Measurements from ENCODE around the gene CDRT4. TPM values are rescaled to one million over a fixed set of nuclear protein-coding genes. Genes with fewer than 3 reads are reported as not detected.

The CDRT4 gene
- total RNA-seq, 1 experiment from 2014 or later = 13.6 TPM

GRCh38 chr17:15398291-15398690 lies 69.1 kb downstream of the CDRT4 start:
- no peak for DNase-seq
- Histone ChIP-seq H3K27ac (ENCODE audit: low read length) (no peak overlapping the region), H3K4me1 (ENCODE audit: low read length) (no peaks in the 10 kb centered on the region), H4K20me1 (ENCODE audit: insufficient read depth, low read depth, low read length) (no peaks in the 10 kb centered on the region), H3K4me2 (ENCODE audit: low read depth, low read length, poor library complexity, severe bottlenecking) (no peak overlapping the region), H3K9ac (ENCODE audit: low read length) (no peak overlapping the region), H3K9me3 (ENCODE audit: low read length) (no peaks in the 10 kb centered on the region), H3K79me2 (ENCODE audit: low read length) (no peaks in the 10 kb centered on the region), H3K27me3 (ENCODE audit: low read length) (no peaks in the 10 kb centered on the region), H3K4me3 (ENCODE audit: low read length) (no peak overlapping the region), H3K9me2 (replicated peaks; ENCODE audit: insufficient read depth, low read length) (no peaks in the 10 kb centered on the region), H2AFZ (ENCODE audit: low read length) (no peak overlapping the region), H3K36me3 (ENCODE audit: insufficient read depth, low read length) (no peaks in the 10 kb centered on the region)

- no peaks in the 10 kb centered on the region for H3K9me3 ChIP-seq (ENCODE audit: low read length)
- DNase-seq = no peak
- no peaks in the 10 kb centered on the region for H3K27me3 ChIP-seq (ENCODE audit: low read length)
- no peak overlapping the region for H3K27ac ChIP-seq (ENCODE audit: low read length)
- H3K36me3 ChIP-seq (ENCODE audit: insufficient read depth, low read length) = no peaks in the 10 kb centered on the region
- H3K9ac ChIP-seq (ENCODE audit: low read length) = no peak overlapping the region
- H2AFZ ChIP-seq (ENCODE audit: low read length) = no peak overlapping the region
- no peaks in the 10 kb centered on the region for H4K20me1 ChIP-seq (ENCODE audit: insufficient read depth, low read depth, low read length)
- H3K4me2 ChIP-seq (ENCODE audit: low read depth, low read length, poor library complexity, severe bottlenecking) = no peak overlapping the region
- no peaks in the 10 kb centered on the region for H3K9me2 ChIP-seq (replicated peaks; ENCODE audit: insufficient read depth, low read length)
- no peak overlapping the region for H3K4me3 ChIP-seq (ENCODE audit: low read length)
- no peaks in the 10 kb centered on the region for H3K4me1 ChIP-seq (ENCODE audit: low read length)
- H3K79me2 ChIP-seq (ENCODE audit: low read length) = no peaks in the 10 kb centered on the region
Observed at GRCh38 chr17:15397620-15398019, 69.8 kb downstream of the CDRT4 start.

DNA sequence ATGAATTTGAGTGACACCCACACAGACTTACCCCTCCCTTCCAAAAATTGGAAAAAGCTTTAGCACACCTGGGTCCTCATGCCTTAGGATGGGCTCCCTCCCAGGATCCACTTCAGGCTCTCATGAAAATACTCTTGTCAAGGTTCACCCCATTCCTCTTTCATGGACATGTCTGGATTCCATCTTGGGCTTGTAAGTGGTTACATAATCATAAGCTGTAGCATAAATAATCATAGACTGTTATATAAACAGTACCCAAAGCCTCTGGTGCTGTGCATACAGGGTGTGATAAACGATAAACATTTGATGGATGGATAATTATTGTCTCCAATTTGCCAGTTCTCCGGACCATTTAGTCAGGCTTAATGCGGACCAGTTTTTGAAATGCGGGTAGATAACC lies 72.3 kb downstream of the CDRT4 start:
- Histone ChIP-seq H3K9ac (ENCODE audit: low read length) (no peak overlapping the region), H3K4me1 (ENCODE audit: low read length) (no peaks in the 10 kb centered on the region), H3K27ac (ENCODE audit: low read length) (no peak overlapping the region), H4K20me1 (ENCODE audit: insufficient read depth, low read depth, low read length) (no peaks in the 10 kb centered on the region), H3K27me3 (ENCODE audit: low read length) (no peaks in the 10 kb centered on the region; the same call in 1 of the 2 replicates), H3K79me2 (ENCODE audit: low read length) (no peaks in the 10 kb centered on the region), H3K4me3 (ENCODE audit: low read length) (no peak overlapping the region), H2AFZ (ENCODE audit: low read length) (no peak overlapping the region), H3K9me3 (ENCODE audit: low read length) (no peaks in the 10 kb centered on the region), H3K9me2 (replicated peaks; ENCODE audit: insufficient read depth, low read length) (no peaks in the 10 kb centered on the region), H3K4me2 (ENCODE audit: low read depth, low read length, poor library complexity, severe bottlenecking) (no peak overlapping the region), H3K36me3 (ENCODE audit: insufficient read depth, low read length) (no peaks in the 10 kb centered on the region)
- no peak for DNase-seq

DNA sequence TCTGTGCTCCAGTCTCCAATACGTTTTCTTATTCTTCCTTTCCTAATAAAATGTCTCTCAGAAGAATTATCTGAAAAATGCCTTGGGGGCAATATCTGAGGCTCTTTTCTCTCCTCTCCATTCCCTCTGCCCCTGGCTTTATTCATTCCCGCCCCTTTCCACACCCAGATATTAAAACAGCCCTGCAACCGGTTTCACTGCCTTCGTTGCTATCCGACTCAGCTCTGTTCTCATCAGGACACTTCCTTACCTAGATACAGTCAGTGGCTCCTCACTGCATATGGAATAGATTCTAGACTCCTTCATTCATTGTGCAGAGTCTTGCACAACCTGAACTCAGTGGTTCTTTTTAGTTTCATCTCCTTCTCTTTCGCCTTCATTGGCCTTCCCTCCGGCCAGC lies 74.0 kb downstream of the CDRT4 start:
- no peak for DNase-seq
- no peaks in the 10 kb centered on the region for H4K20me1 ChIP-seq (ENCODE audit: insufficient read depth, low read depth, low read length)

DNA sequence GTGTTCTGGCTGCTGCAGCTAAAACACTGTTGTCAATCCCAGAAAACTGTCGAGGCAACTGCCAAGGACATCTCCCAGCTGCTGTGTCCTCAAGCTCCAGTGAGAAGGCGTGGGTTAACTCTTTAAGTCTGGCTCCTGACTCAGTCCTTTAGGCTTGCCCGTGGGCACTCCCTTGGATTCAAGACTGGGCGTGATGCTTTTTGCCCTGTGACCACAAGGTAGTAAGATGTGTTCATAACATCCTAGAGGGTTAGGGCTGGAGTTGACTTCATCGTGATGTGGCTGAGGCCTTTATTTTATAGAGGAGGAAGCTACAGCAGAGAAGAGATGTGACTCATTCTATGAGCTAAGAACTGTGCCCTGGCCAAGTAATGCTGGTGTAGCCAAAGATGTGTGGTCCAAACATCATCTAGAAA lies 75.1 kb downstream of the CDRT4 start:
- Histone ChIP-seq H3K4me1 (ENCODE audit: low read length) (no peaks in the 10 kb centered on the region), H3K27me3 (ENCODE audit: low read length) (no peaks in the 10 kb centered on the region; the same call in 1 of the 2 replicates), H3K9me2 (replicated peaks; ENCODE audit: insufficient read depth, low read length) (no peaks in the 10 kb centered on the region), H3K4me3 (ENCODE audit: low read length) (no peak overlapping the region), H3K4me2 (ENCODE audit: low read depth, low read length, poor library complexity, severe bottlenecking) (no peak overlapping the region), H4K20me1 (ENCODE audit: insufficient read depth, low read depth, low read length) (no peaks in the 10 kb centered on the region), H3K27ac (ENCODE audit: low read length) (no peak overlapping the region), H3K9me3 (ENCODE audit: low read length) (no peaks in the 10 kb centered on the region), H3K9ac (ENCODE audit: low read length) (no peak overlapping the region), H2AFZ (ENCODE audit: low read length) (no peak overlapping the region), H3K36me3 (ENCODE audit: insufficient read depth, low read length) (no peaks in the 10 kb centered on the region), H3K79me2 (ENCODE audit: low read length) (no peaks in the 10 kb centered on the region)
- DNase-seq = no peak

More for the DNA sequence above, 74.0 kb downstream of the CDRT4 start:
- H3K4me1 ChIP-seq (ENCODE audit: low read length) = no peaks in the 10 kb centered on the region
- no peak overlapping the region for H3K4me3 ChIP-seq (ENCODE audit: low read length)
- no peak overlapping the region for H3K27ac ChIP-seq (ENCODE audit: low read length)
- H3K27me3 ChIP-seq (ENCODE audit: low read length) = no peaks in the 10 kb centered on the region; the same call in 1 of the 2 replicates
- H2AFZ ChIP-seq (ENCODE audit: low read length) = no peak overlapping the region
- H3K79me2 ChIP-seq (ENCODE audit: low read length) = no peaks in the 10 kb centered on the region
- no peaks in the 10 kb centered on the region for H3K9me3 ChIP-seq (ENCODE audit: low read length)
- H3K4me2 ChIP-seq (ENCODE audit: low read depth, low read length, poor library complexity, severe bottlenecking) = no peak overlapping the region
- H3K36me3 ChIP-seq (ENCODE audit: insufficient read depth, low read length) = no peaks in the 10 kb centered on the region
- H3K9me2 ChIP-seq (replicated peaks; ENCODE audit: insufficient read depth, low read length) = no peaks in the 10 kb centered on the region
- no peak overlapping the region for H3K9ac ChIP-seq (ENCODE audit: low read length)

- Histone ChIP-seq H3K4me1 (ENCODE audit: low read length) (no peaks in the 10 kb centered on the region), H3K9me2 (replicated peaks; ENCODE audit: insufficient read depth, low read length) (no peaks in the 10 kb centered on the region), H3K27me3 (ENCODE audit: low read length) (no peaks in the 10 kb centered on the region; the same call in 1 of the 2 replicates), H3K27ac (ENCODE audit: low read length) (no peak overlapping the region), H3K79me2 (ENCODE audit: low read length) (no peaks in the 10 kb centered on the region), H4K20me1 (ENCODE audit: insufficient read depth, low read depth, low read length) (no peaks in the 10 kb centered on the region), H2AFZ (ENCODE audit: low read length) (no peak overlapping the region), H3K4me3 (ENCODE audit: low read length) (no peak overlapping the region), H3K9me3 (ENCODE audit: low read length) (no peaks in the 10 kb centered on the region), H3K36me3 (ENCODE audit: insufficient read depth, low read length) (no peaks in the 10 kb centered on the region), H3K9ac (ENCODE audit: low read length) (no peak overlapping the region), H3K4me2 (ENCODE audit: low read depth, low read length, poor library complexity, severe bottlenecking) (no peak overlapping the region)
- no peak for DNase-seq
Observed at GRCh38 chr17:15388356-15389041, 78.9 kb downstream of the CDRT4 start.

DNA sequence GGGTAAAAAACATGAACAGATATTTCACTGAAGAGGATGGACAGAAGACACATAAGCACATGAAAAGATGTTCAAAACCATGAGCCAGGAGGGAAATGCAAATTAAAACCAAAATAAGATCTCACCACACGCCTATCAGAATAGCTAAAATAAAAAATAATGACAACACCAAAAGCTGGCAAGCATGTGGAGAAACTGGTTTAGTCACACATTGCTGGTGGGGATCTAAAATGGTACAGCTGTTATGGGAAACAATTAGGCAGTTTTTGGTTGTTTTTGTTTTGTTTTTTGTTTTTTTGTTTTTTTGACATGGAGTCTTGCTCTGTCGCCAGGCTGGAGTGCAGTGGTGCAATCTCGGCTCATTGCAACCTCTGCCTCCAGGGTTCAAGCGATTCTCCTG lies 81.3 kb downstream of the CDRT4 start:
- DNase-seq = no peak
- H3K4me2 ChIP-seq (ENCODE audit: low read depth, low read length, poor library complexity, severe bottlenecking) = no peak overlapping the region
- no peaks in the 10 kb centered on the region for H3K79me2 ChIP-seq (ENCODE audit: low read length)
- no peaks in the 10 kb centered on the region for H3K36me3 ChIP-seq (ENCODE audit: insufficient read depth, low read length)
- H3K4me3 ChIP-seq (ENCODE audit: low read length) = no peak overlapping the region
- H3K9ac ChIP-seq (ENCODE audit: low read length) = no peak overlapping the region
- H2AFZ ChIP-seq (ENCODE audit: low read length) = no peak overlapping the region
- H3K4me1 ChIP-seq (ENCODE audit: low read length) = no peaks in the 10 kb centered on the region
- H3K9me3 ChIP-seq (ENCODE audit: low read length) = no peaks in the 10 kb centered on the region
- H3K9me2 ChIP-seq (replicated peaks; ENCODE audit: insufficient read depth, low read length) = no peaks in the 10 kb centered on the region
- H3K27ac ChIP-seq (ENCODE audit: low read length) = no peak overlapping the region
- no peaks in the 10 kb centered on the region for H4K20me1 ChIP-seq (ENCODE audit: insufficient read depth, low read depth, low read length)
- H3K27me3 ChIP-seq (ENCODE audit: low read length) = no peaks in the 10 kb centered on the region

Measured in Karpas-422 (cell line).